ENCODE results near the gene ST14.

GRCh38 chr11:130246270-130246669 is 86.7 kb downstream of the ST14 start:
- TF ChIP-seq POLR2AphosphoS5 (IDR thresholded peaks at IDR 0.05; ENCODE audit: low read depth, low read length) = no peak
- no peak for TF ChIP-seq REST (IDR thresholded peaks at IDR 0.05; ENCODE audit: insufficient read depth in 1 of 2, low read depth in 2 of 2, low read length in 2 of 2)
